ENCODE measurements around the gene IER2. TPM values are rescaled to one million over a fixed set of nuclear protein-coding genes. Genes with fewer than 3 reads are reported as not detected.

IER2 gene
- polyA plus RNA-seq, 1 donor from 2014 or later: 23.3 TPM

GRCh38 chr19:13101590-13102415, 48.4 kb upstream of the IER2 start:
- Histone ChIP-seq H3K27ac (ENCODE audit: low read length) (no peak overlapping the region), H3K4me3 (ENCODE audit: low read length) (no peak overlapping the region), H4K20me1 (ENCODE audit: insufficient read depth) (no peaks in the 10 kb centered on the region), H3K27me3 (ENCODE audit: insufficient read depth, low read depth, low read length) (peaks cover 60% of the 10 kb centered on the region), H3K9ac (ENCODE audit: low read length) (no peak overlapping the region), H3K4me2 (ENCODE audit: low read length) (no peak overlapping the region), H2AFZ (ENCODE audit: low read depth, low read length) (no peak overlapping the region), H3F3A (ENCODE audit: insufficient read depth, low read length, poor library complexity, severe bottlenecking) (no peaks in the 10 kb centered on the region), H3K9me2 (ENCODE audit: insufficient read depth, low read length) (no peaks in the 10 kb centered on the region), H3K79me2 (replicated peaks; ENCODE audit: insufficient read depth, low read length) (no peaks in the 10 kb centered on the region), H3K36me3 (ENCODE audit: insufficient read depth, low read length) (no peaks in the 10 kb centered on the region), H3K9me3 (ENCODE audit: low read length) (no peaks in the 10 kb centered on the region)
- TF ChIP-seq SMC3 (conservative IDR thresholded peaks at IDR 0.05; ENCODE audit: poor library complexity) (no peak), POLR2AphosphoS5 (IDR thresholded peaks at IDR 0.05) (no peak), RAD21 (conservative IDR thresholded peaks at IDR 0.05) (no peak), EZH2 (IDR thresholded peaks at IDR 0.05; ENCODE audit: borderline replicate concordance, insufficient read depth, low read length, poor library complexity, severe bottlenecking) (no peak), REST (IDR thresholded peaks at IDR 0.05; ENCODE audit: borderline replicate concordance) (no peak), MXI1 (conservative IDR thresholded peaks at IDR 0.05; ENCODE audit: poor library complexity, severe bottlenecking) (no peak), EP300 (conservative IDR thresholded peaks at IDR 0.05; ENCODE audit: poor library complexity, severe bottlenecking) (no peak), CTCF (IDR thresholded peaks at IDR 0.05; ENCODE audit: poor library complexity, severe bottlenecking) (no peak), TAF1 (IDR thresholded peaks at IDR 0.05; ENCODE audit: low read depth) (no peak)

GRCh38 chr19:13102416-13102665, 47.9 kb upstream of the IER2 start:
- no peaks in the 10 kb centered on the region for H3K36me3 ChIP-seq (ENCODE audit: insufficient read depth, low read length)
- H3K9me2 ChIP-seq (ENCODE audit: insufficient read depth, low read length): no peaks in the 10 kb centered on the region
- no peak overlapping the region for H3K9ac ChIP-seq (ENCODE audit: low read length)
- H3K27me3 ChIP-seq (ENCODE audit: insufficient read depth, low read depth, low read length): peaks cover 54% of the 10 kb centered on the region
- H2AFZ ChIP-seq (ENCODE audit: low read depth, low read length): no peak overlapping the region
- no peak overlapping the region for H3K4me2 ChIP-seq (ENCODE audit: low read length)
- TF ChIP-seq REST (IDR thresholded peaks at IDR 0.05; ENCODE audit: borderline replicate concordance) (no peak), SMC3 (conservative IDR thresholded peaks at IDR 0.05; ENCODE audit: poor library complexity) (no peak), CTCF (IDR thresholded peaks at IDR 0.05; ENCODE audit: poor library complexity, severe bottlenecking) (no peak), POLR2AphosphoS5 (IDR thresholded peaks at IDR 0.05) (no peak), EZH2 (IDR thresholded peaks at IDR 0.05; ENCODE audit: borderline replicate concordance, insufficient read depth, low read length, poor library complexity, severe bottlenecking) (no peak), MXI1 (conservative IDR thresholded peaks at IDR 0.05; ENCODE audit: poor library complexity, severe bottlenecking) (no peak), TAF1 (IDR thresholded peaks at IDR 0.05; ENCODE audit: low read depth) (no peak), EP300 (conservative IDR thresholded peaks at IDR 0.05; ENCODE audit: poor library complexity, severe bottlenecking) (no peak), RAD21 (conservative IDR thresholded peaks at IDR 0.05) (no peak)
- H4K20me1 ChIP-seq (ENCODE audit: insufficient read depth): no peaks in the 10 kb centered on the region
- H3K27ac ChIP-seq (ENCODE audit: low read length): no peak overlapping the region
- no peaks in the 10 kb centered on the region for H3F3A ChIP-seq (ENCODE audit: insufficient read depth, low read length, poor library complexity, severe bottlenecking)
- no peaks in the 10 kb centered on the region for H3K9me3 ChIP-seq (ENCODE audit: low read length)
- no peaks in the 10 kb centered on the region for H3K79me2 ChIP-seq (replicated peaks; ENCODE audit: insufficient read depth, low read length)
- H3K4me3 ChIP-seq (ENCODE audit: low read length): no peak overlapping the region
